Thyroid gland (tissue), 4 donors: Measurements from ENCODE around the gene DDX56.

Experiments
- POLR2A ChIP-seq, 2 donors: fragments of 450-650 bp; IDR thresholded peaks; one replicate each; pipeline ENCODE4 v1.6.1; 2017; ENCODE audit warnings: antibody characterized with exemption in 2 of 2, mild to moderate bottlenecking in 2 of 2, moderate library complexity in 1 of 2
- TF ChIP-seq, protein P1 (sequence below), 6 experiments: fragments of 200-600 bp in 3 of 6; fragments of 450-650 bp in 3 of 6; sonication (generic) in 3 of 6; IDR thresholded peaks; one replicate each; pipeline ENCODE4 v1.5.1; 2016 to 2019; ENCODE audit warnings: antibody characterized with exemption in 6 of 6, mild to moderate bottlenecking in 2 of 6, inconsistent platforms in 1 of 6, moderate library complexity in 1 of 6

GRCh38 chr7:44565795-44566559 is 7.7 kb downstream of the DDX56 start:
- TF ChIP-seq, protein P1, sequence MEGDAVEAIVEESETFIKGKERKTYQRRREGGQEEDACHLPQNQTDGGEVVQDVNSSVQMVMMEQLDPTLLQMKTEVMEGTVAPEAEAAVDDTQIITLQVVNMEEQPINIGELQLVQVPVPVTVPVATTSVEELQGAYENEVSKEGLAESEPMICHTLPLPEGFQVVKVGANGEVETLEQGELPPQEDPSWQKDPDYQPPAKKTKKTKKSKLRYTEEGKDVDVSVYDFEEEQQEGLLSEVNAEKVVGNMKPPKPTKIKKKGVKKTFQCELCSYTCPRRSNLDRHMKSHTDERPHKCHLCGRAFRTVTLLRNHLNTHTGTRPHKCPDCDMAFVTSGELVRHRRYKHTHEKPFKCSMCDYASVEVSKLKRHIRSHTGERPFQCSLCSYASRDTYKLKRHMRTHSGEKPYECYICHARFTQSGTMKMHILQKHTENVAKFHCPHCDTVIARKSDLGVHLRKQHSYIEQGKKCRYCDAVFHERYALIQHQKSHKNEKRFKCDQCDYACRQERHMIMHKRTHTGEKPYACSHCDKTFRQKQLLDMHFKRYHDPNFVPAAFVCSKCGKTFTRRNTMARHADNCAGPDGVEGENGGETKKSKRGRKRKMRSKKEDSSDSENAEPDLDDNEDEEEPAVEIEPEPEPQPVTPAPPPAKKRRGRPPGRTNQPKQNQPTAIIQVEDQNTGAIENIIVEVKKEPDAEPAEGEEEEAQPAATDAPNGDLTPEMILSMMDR (IDR thresholded peaks at IDR 0.05), result no peak
- TF ChIP-seq POLR2A (IDR thresholded peaks at IDR 0.05), result no peak
